ENCODE measurements around the gene OPN4.

GRCh38 chr10:86693721-86694369 is 39.5 kb downstream of the OPN4 start:
- TF ChIP-seq CTCF (conservative IDR thresholded peaks at IDR 0.05 in 1 of 2, IDR thresholded peaks at IDR 0.05 in 1 of 2; ENCODE audit: extremely low read depth in 1 of 2, insufficient read depth in 1 of 2, low read depth in 1 of 2, low read length in 2 of 2) = peak; percentile 58 to 66
- no peak for TF ChIP-seq EZH2 (IDR thresholded peaks at IDR 0.05; ENCODE audit: borderline replicate concordance, low read length)
